ENCODE measurements around the gene EFCAB8.
"Not testable (repeated sequence)": the region's sequence is repeated elsewhere in the genome, so short reads cannot be mapped to it uniquely, and the experiment has no call there.

Gene EFCAB8

DNA sequence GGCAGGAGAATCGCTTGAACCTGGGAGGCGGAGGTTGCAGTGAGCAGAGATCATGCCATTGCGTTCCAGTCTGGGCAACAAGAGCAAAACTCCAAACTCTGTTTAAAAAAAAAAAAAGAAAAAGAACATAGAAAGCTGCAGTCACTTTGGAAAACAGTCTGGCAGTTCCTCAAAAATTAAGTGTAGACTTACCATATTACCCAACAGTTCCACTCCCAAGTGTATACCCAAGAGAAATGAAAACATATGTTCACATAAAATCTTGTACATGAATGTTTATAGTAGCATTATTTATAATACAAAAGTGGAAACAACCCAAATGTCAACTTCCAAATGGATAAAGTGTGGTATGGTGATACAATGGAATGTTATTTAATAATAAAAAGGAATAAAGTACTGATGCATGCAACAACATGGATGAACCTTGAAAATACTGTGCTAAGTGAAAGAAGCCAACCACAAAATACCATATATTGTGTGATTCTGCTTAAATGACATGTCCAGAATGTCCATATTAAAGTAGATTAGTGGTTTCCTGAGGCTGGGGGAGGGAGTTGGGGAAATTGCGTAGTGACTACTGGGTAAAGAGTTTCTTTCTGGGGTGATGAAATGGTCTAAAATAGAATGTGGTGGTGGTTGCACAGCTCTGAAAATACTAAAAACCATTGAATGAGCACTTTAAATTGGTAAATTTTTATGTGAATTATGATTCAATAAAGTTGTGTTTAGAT, 82.6 kb downstream of the EFCAB8 start:
- no peak for DNase-seq (ENCODE audit: low read depth)
- TF ChIP-seq, protein P1, sequence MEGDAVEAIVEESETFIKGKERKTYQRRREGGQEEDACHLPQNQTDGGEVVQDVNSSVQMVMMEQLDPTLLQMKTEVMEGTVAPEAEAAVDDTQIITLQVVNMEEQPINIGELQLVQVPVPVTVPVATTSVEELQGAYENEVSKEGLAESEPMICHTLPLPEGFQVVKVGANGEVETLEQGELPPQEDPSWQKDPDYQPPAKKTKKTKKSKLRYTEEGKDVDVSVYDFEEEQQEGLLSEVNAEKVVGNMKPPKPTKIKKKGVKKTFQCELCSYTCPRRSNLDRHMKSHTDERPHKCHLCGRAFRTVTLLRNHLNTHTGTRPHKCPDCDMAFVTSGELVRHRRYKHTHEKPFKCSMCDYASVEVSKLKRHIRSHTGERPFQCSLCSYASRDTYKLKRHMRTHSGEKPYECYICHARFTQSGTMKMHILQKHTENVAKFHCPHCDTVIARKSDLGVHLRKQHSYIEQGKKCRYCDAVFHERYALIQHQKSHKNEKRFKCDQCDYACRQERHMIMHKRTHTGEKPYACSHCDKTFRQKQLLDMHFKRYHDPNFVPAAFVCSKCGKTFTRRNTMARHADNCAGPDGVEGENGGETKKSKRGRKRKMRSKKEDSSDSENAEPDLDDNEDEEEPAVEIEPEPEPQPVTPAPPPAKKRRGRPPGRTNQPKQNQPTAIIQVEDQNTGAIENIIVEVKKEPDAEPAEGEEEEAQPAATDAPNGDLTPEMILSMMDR (IDR thresholded peaks at IDR 0.05; ENCODE audit: low read length, missing control alignments), result no peak
- no peak overlapping the region for H3K4me3 ChIP-seq (replicated peaks; ENCODE audit: low read depth, low read length)

DNA sequence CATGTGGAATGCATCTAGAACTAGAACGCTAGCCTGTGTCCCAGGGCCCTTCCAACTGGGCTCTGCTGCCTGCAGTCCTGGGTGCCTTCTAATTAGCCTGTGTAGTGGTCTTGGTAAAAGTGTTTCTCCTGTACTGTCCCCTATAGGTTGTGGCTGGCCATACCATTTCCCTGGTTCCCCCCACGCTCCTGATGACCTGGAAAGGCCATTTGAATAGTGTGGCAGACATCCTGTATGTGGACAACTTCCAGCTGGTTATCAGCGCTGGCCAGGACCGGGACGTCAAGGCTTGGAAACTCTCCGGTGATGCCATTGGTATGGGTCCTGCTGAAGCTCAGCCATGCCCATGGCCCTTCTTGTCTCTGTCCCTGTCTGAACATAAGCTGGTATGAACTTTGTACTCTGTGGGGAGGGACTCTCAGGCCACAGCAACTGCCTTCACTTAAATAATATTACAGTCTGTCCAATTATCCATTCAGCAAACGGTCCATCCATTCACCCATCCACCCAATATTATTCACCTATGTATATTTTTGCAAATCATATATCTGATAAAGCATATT, 84.8 kb downstream of the EFCAB8 start:
- no peak for DNase-seq (ENCODE audit: low read depth)

DNA sequence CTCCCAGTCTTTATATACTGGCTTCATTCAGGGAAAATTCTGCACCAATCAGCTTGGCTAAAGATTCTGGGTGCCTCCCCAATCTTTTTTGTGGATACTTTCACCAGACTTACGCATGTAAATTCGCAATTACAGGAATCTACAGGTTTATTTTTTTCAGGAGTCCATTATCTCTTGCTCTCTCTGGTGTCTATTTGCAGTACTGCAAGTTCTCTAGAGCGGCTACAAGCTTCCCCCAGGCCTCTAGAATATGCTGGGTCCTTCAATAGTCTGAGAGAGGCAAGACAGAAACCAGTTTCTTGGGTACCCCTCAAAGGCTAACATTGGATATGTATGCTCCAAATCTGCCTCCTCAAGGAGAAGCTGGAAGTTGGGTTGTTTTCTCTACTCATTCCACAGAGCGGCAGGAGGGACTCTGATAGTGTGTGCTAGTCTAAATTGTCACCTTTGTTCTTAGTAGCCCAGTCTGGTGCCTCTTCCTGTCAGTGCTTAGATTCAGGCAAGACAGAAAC, 87.0 kb downstream of the EFCAB8 start:
- DNase-seq (ENCODE audit: low read depth), result peak; percentile 47
- TF ChIP-seq, protein P1 (IDR thresholded peaks at IDR 0.05; ENCODE audit: low read length, missing control alignments), result peak; percentile 65

More for the DNA sequence above, 84.8 kb downstream of the EFCAB8 start:
- H3K4me3 ChIP-seq (replicated peaks; ENCODE audit: low read depth, low read length), result no peak overlapping the region
- TF ChIP-seq, protein P1 (IDR thresholded peaks at IDR 0.05; ENCODE audit: low read length, missing control alignments), result no peak

DNA sequence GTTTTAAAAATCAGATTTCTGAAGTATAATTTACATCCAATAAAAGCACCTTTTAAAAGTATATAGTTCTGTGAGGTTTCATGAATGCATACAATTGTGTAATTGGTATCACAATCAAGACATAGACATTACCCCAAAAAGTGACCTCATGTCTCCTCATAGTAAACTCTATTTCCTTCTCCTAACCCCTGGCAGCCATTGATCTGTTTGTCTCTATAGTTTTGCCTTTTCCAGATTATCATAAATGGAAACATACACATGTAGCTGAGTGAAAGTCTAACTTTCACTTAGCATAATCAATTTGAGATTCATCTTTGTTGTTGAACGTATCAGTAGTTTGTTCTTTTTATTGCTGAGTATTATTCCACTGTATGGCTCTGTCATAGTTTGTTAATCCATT, 87.9 kb downstream of the EFCAB8 start:
- no peak overlapping the region for H3K4me3 ChIP-seq (replicated peaks; ENCODE audit: low read depth, low read length)
- TF ChIP-seq, protein P1 (IDR thresholded peaks at IDR 0.05; ENCODE audit: low read length, missing control alignments), result no peak
- DNase-seq (ENCODE audit: low read depth), result no peak

More for the DNA sequence above, 87.0 kb downstream of the EFCAB8 start:
- H3K4me3 ChIP-seq (replicated peaks; ENCODE audit: low read depth, low read length), result no peak overlapping the region

DNA sequence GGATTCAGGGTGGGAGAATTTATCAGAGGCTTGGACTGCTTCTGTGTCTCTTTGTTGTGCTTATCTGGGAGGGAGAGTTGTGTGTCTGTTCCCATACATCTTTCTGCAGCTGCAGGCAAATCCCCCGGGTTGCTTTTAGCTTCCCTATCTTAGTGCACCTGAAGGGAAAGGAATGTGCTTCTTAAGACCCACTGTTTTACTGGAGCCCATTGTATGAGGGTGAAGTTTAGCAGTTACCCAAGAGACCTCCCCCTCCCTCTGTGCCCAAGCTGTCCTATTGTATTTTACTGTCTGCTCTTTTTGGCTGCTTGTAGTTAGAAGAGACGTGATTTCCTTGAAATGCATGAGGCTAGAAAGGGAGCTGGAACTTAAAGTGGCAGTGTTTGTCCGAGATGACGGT, 91.8 kb downstream of the EFCAB8 start:
- DNase-seq (ENCODE audit: low read depth); H3K4me3 ChIP-seq (replicated peaks; ENCODE audit: low read depth, low read length): not testable (repeated sequence)

DNA sequence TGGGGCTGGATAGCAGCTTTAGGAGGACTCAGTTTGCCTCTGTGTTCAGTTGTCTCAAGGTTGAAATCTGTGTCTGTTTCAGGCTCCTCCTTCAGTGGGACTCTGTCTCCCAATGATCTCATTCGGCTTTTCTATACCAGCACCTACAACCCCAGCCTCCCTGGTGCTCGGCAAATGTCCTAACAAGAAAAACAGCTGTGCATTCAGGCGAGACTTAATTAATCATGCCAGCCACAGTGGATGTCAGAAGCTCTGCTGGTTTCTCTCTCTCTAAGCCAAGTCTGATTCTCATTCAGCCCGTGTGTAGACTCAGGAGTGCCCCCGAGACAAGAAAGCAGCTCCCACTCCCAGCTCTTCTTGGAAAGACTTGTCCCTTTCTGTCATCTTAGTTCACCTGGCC, 98.7 kb downstream of the EFCAB8 start:
- TF ChIP-seq, protein P1 (IDR thresholded peaks at IDR 0.05; ENCODE audit: low read length, missing control alignments), result no peak
- no peak for DNase-seq (ENCODE audit: low read depth)
- H3K4me3 ChIP-seq (replicated peaks; ENCODE audit: low read depth, low read length), result no peak overlapping the region

DNA sequence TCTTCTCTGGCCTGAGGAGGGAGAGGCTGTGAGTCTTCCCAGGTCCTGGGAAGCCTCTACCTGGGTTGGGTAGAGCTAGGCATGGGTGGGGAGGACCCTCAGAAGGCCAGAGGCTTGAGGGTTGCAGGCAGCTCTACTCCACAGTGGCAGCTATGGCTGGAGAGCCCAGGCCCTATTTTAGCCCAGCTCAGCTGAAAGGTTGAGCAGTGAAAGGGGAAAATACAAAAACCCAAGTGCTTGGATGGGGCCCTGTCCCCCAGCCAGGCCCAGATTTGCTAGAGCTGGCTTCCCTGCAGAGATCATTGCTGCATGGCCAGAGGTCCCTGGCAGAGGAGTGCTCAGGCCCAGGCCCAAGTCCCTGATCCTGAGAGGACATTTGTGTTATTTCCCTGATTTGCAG, 99.9 kb downstream of the EFCAB8 start:
- DNase-seq (ENCODE audit: low read depth), result no peak
- no peak overlapping the region for H3K4me3 ChIP-seq (replicated peaks; ENCODE audit: low read depth, low read length)
- TF ChIP-seq, protein P1 (IDR thresholded peaks at IDR 0.05; ENCODE audit: low read length, missing control alignments), result no peak

Data from fibroblast of pulmonary artery (primary cell).